Body of pancreas (tissue), 4 donors: ENCODE data around the gene DOK6.

Experiments
- CTCF ChIP-seq, 7 experiments: fragments of 450-650 bp in 4 of 7; fragments of 200-600 bp in 3 of 7; sonication (generic) in 3 of 7; IDR thresholded peaks; one replicate each; pipeline ENCODE4 v1.5.1; 2016 to 2019; ENCODE audit warnings: antibody characterized with exemption in 7 of 7
- POLR2A ChIP-seq, 3 donors: fragments of 450-650 bp; IDR thresholded peaks; one replicate each; pipeline ENCODE4 v1.6.1; 2016; ENCODE audit warnings: antibody characterized with exemption in 3 of 3, mild to moderate bottlenecking in 2 of 3

DNA sequence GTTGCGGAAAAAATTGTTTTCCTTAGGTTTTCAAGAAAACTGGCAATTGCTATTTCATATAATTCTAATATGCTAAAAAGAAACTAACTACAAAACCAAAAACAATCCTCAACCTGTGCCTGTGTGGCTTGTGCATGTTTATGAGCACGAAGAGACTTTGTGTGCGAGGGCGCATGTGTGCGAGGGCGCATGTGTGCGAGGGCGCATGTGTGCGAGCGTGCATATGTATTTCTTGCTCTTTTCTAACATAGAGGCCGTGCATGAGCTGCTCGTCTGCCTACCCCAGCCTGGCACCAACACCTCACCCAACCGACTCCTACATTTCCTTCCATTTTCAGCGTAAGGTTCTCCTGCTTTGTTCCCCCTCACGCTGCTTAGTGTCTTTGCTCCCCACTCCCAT lies 211.6 kb downstream of the DOK6 start:
- TF ChIP-seq CTCF (IDR thresholded peaks at IDR 0.05) (no peak), POLR2A (IDR thresholded peaks at IDR 0.05) (no peak)
